Measurements from ENCODE around the gene ALDH1A3.

DNA sequence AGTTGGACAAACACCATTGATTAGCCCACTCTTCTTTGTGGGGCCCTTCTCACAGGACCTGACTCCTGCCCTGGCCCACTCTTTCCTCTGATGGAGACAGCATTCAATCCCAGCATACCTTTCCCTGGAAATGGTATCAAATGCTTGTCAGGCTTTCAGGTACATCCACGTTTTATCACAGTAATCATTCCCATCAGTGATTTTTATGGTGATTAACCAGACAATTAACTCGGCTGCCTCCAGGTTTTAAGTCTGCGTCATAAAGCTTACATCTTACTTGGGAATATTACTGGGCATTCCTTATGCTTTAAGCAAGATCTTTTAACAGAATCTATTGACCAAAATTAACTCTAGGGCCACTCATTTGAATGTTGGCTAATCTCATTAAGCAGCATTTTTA is 72.9 kb downstream of the ALDH1A3 start:
- TF ChIP-seq CTCF (IDR thresholded peaks at IDR 0.05) (no peak), POLR2A (IDR thresholded peaks at IDR 0.05) (no peak), POLR2AphosphoS5 (IDR thresholded peaks at IDR 0.05) (no peak)
